GM23338 (cell line): ENCODE measurements around the gene KRTAP10-1. TPM values are rescaled to one million over a fixed set of nuclear protein-coding genes. Genes with fewer than 3 reads are reported as not detected.

Experiments used
- ATAC-seq: fragments of 200-7000 bp; cut with Tn5 transposase; 3 replicates; pipeline ENCODE4 v1.9.1; 2020
- DNase-seq: peaks from one replicate; pipeline ENCODE4 v3.0.0-alpha.2; 2015; ENCODE audit warnings: low spot score
- H2AFZ ChIP-seq: fragments of 200-600 bp; sonication (generic); 2 replicates; pipeline ENCODE4 v1.8.0; 2016; ENCODE audit warnings: antibody characterized with exemption, mild to moderate bottlenecking, moderate library complexity
- H3F3A ChIP-seq: fragments of 200-600 bp; sonication (generic); replicated peaks from 2 replicates; pipeline ENCODE4 v1.8.0; 2017; ENCODE audit warnings: antibody characterized with exemption, mixed run types, low read depth
- H3K27ac ChIP-seq: fragments of 200-600 bp; sonication (generic); 2 replicates; pipeline ENCODE4 v1.6.1; 2016; ENCODE audit warnings: low read depth
- H3K27me3 ChIP-seq: fragments of 200-600 bp; sonication (generic); 2 replicates; pipeline ENCODE4 v1.8.0; 2016; ENCODE audit warnings: mild to moderate bottlenecking, mixed run types, moderate library complexity; ENCODE audit not compliant: insufficient read depth
- H3K36me3 ChIP-seq: fragments of 200-600 bp; sonication (generic); 2 replicates; pipeline ENCODE4 v1.8.0; 2016; ENCODE audit warnings: mild to moderate bottlenecking; ENCODE audit not compliant: insufficient read depth
- H3K4me1 ChIP-seq: fragments of 200-600 bp; sonication (generic); 2 replicates; pipeline ENCODE4 v1.8.0; 2016; ENCODE audit warnings: mild to moderate bottlenecking, moderate library complexity; ENCODE audit not compliant: insufficient read depth
- H3K4me2 ChIP-seq: fragments of 200-600 bp; sonication (generic); 2 replicates; pipeline ENCODE4 v1.7.1; 2017; ENCODE audit warnings: mixed run types
- H3K4me3 ChIP-seq: fragments of 200-600 bp; sonication (generic); 2 replicates; pipeline ENCODE4 v1.6.1; 2016; ENCODE audit warnings: mixed run types
- H3K79me2 ChIP-seq: fragments of 200-600 bp; sonication (generic); replicated peaks from 2 replicates; pipeline ENCODE4 v1.8.0; 2017; ENCODE audit warnings: mild to moderate bottlenecking; ENCODE audit not compliant: insufficient read depth
- H3K9me2 ChIP-seq: fragments of 200-600 bp; sonication (generic); 2 replicates; pipeline ENCODE4 v1.8.0; 2017; ENCODE audit not compliant: insufficient read depth
- H4K20me1 ChIP-seq: fragments of 200-600 bp; sonication (generic); replicated peaks from 2 replicates; pipeline ENCODE4 v1.8.0; 2017; ENCODE audit warnings: mild to moderate bottlenecking; ENCODE audit not compliant: insufficient read depth
- H3K27ac Mint-ChIP-seq: 2 replicates; pipeline ENCODE4 v1.8.0; 2020; ENCODE audit warnings: inconsistent platforms, mild to moderate bottlenecking, moderate library complexity, mixed read lengths
- H3K27me3 Mint-ChIP-seq: 3 replicates; pipeline ENCODE4 v1.8.0; 2022; ENCODE audit warnings: low read depth, mild to moderate bottlenecking, moderate library complexity, mixed read lengths, inconsistent platforms; ENCODE audit not compliant: insufficient read depth, poor library complexity
- H3K36me3 Mint-ChIP-seq: 3 replicates; pipeline ENCODE4 v1.8.0; 2021; ENCODE audit warnings: low read depth, mild to moderate bottlenecking, inconsistent platforms, moderate library complexity, mixed read lengths
- H3K4me1 Mint-ChIP-seq: 3 replicates; pipeline ENCODE4 v1.8.0; 2020; ENCODE audit warnings: mild to moderate bottlenecking, inconsistent platforms, mixed read lengths
- H3K4me3 Mint-ChIP-seq: 3 replicates; pipeline ENCODE4 v1.8.0; 2021; ENCODE audit warnings: moderate library complexity, mild to moderate bottlenecking, inconsistent platforms, mixed read lengths
- H3K9me3 Mint-ChIP-seq: 3 replicates; pipeline ENCODE4 v1.8.0; 2020; ENCODE audit warnings: moderate library complexity, mild to moderate bottlenecking, inconsistent platforms, mixed read lengths
- CREB1 ChIP-seq: fragments of 250-450 bp; sonication (Bioruptor Pico); IDR thresholded peaks from 2 replicates; pipeline ENCODE4 v1.5.0; 2020; ENCODE audit warnings: low read depth, mild to moderate bottlenecking, moderate library complexity
- CTCF ChIP-seq, 2 experiments: fragments of 200-600 bp in 1 of 2; sonication (generic) in 1 of 2; conservative IDR thresholded peaks; 2 replicates each; pipeline versions ENCODE4 v1.5.1 to v1.6.1; 2016 to 2017; ENCODE audit warnings: antibody characterized with exemption in 2 of 2, low read depth in 2 of 2, mild to moderate bottlenecking in 2 of 2, moderate library complexity in 1 of 2
- EZH2 ChIP-seq: fragments of 200-600 bp; sonication (generic); IDR thresholded peaks from one replicate; pipeline ENCODE4 v1.8.0; 2017; ENCODE audit warnings: antibody characterized with exemption, mild to moderate bottlenecking, low read depth; ENCODE audit not compliant: unreplicated experiment
- EZH2phosphoT487 ChIP-seq: fragments of 200-600 bp; sonication (generic); IDR thresholded peaks from one replicate; pipeline ENCODE4 v1.8.1; 2018; ENCODE audit warnings: antibody characterized with exemption; ENCODE audit not compliant: unreplicated experiment
- JUNB ChIP-seq: IDR thresholded peaks from one replicate; pipeline ENCODE4 v1.6.1; 2016; ENCODE audit warnings: antibody characterized with exemption; ENCODE audit not compliant: unreplicated experiment
- NANOG ChIP-seq: IDR thresholded peaks from 2 replicates; pipeline ENCODE4 v1.6.1; 2016; ENCODE audit warnings: antibody characterized with exemption, borderline replicate concordance
- POLR2AphosphoS5 ChIP-seq: IDR thresholded peaks from 2 replicates; pipeline ENCODE4 v1.6.1; 2016; ENCODE audit warnings: antibody characterized with exemption, low read depth
- STAT1 ChIP-seq: IDR thresholded peaks from one replicate; pipeline ENCODE4 v1.6.1; 2016; ENCODE audit warnings: antibody characterized with exemption; ENCODE audit not compliant: unreplicated experiment
- ZNF114 ChIP-seq: fragments of 250-450 bp; sonication (Bioruptor Pico); IDR thresholded peaks from 2 replicates; pipeline ENCODE4 v1.5.0; 2020; ENCODE audit warnings: mild to moderate bottlenecking, moderate library complexity
- ZNF331 ChIP-seq: fragments of 250-450 bp; sonication (Bioruptor Pico); IDR thresholded peaks from 2 replicates; pipeline ENCODE4 v1.5.0; 2020; ENCODE audit warnings: low read depth, mild to moderate bottlenecking, moderate library complexity
- ZNF462 ChIP-seq: fragments of 250-450 bp; sonication (Bioruptor Pico); IDR thresholded peaks from 2 replicates; pipeline ENCODE4 v1.5.0; 2020; ENCODE audit warnings: mild to moderate bottlenecking, moderate library complexity
- polyA plus RNA-seq: library from polyadenylated mRNA; unstranded; fragments of >200 nt; fragmentation: Nextera tagmentation; extraction: Ambion mirVana; gene quantifications from 2 replicates; pipeline ENCODE4 v1.2.1, GENCODE V29; 2016
- total RNA-seq: library from RNA; depleted of rRNA; stranded (reverse); fragments of >200 nt; shearing (Covaris generic); gene quantifications from 2 replicates; pipeline ENCODE4 v1.2.3, GENCODE V29; 2014
- TF ChIP-seq, protein P1 (sequence below): IDR thresholded peaks from one replicate; pipeline ENCODE4 v1.6.1; 2018; ENCODE audit warnings: antibody characterized with exemption; ENCODE audit not compliant: unreplicated experiment
- TF ChIP-seq, protein P2 (sequence below): IDR thresholded peaks from 2 replicates; pipeline ENCODE4 v1.6.1; 2016; ENCODE audit warnings: antibody characterized with exemption

KRTAP10-1 gene
- total and polyA plus RNA-seq, 2 experiments from 2014 or later, result not detected

GRCh38 chr21:44566403-44566802 is 26.4 kb upstream of the KRTAP10-1 start:
- TF ChIP-seq POLR2AphosphoS5 (no peak), ZNF331 (no peak), JUNB (no peak), ZNF462 (no peak), EZH2 (no peak), CTCF (conservative IDR thresholded peaks at IDR 0.05; ENCODE audit: low read depth in 2 of 2) (no peak), EZH2phosphoT487 (no peak), ZNF114 (CRISPR knock-in tag) (no peak), STAT1 (no peak), CREB1 (CRISPR knock-in tag) (no peak), NANOG (no peak)
- TF ChIP-seq, protein P1, sequence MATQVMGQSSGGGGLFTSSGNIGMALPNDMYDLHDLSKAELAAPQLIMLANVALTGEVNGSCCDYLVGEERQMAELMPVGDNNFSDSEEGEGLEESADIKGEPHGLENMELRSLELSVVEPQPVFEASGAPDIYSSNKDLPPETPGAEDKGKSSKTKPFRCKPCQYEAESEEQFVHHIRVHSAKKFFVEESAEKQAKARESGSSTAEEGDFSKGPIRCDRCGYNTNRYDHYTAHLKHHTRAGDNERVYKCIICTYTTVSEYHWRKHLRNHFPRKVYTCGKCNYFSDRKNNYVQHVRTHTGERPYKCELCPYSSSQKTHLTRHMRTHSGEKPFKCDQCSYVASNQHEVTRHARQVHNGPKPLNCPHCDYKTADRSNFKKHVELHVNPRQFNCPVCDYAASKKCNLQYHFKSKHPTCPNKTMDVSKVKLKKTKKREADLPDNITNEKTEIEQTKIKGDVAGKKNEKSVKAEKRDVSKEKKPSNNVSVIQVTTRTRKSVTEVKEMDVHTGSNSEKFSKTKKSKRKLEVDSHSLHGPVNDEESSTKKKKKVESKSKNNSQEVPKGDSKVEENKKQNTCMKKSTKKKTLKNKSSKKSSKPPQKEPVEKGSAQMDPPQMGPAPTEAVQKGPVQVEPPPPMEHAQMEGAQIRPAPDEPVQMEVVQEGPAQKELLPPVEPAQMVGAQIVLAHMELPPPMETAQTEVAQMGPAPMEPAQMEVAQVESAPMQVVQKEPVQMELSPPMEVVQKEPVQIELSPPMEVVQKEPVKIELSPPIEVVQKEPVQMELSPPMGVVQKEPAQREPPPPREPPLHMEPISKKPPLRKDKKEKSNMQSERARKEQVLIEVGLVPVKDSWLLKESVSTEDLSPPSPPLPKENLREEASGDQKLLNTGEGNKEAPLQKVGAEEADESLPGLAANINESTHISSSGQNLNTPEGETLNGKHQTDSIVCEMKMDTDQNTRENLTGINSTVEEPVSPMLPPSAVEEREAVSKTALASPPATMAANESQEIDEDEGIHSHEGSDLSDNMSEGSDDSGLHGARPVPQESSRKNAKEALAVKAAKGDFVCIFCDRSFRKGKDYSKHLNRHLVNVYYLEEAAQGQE, result no peak
- TF ChIP-seq, protein P2, sequence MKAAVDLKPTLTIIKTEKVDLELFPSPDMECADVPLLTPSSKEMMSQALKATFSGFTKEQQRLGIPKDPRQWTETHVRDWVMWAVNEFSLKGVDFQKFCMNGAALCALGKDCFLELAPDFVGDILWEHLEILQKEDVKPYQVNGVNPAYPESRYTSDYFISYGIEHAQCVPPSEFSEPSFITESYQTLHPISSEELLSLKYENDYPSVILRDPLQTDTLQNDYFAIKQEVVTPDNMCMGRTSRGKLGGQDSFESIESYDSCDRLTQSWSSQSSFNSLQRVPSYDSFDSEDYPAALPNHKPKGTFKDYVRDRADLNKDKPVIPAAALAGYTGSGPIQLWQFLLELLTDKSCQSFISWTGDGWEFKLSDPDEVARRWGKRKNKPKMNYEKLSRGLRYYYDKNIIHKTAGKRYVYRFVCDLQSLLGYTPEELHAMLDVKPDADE, result no peak
- no peak overlapping the region for H3K4me3 Mint-ChIP-seq
- no peak overlapping the region for H3K4me2 ChIP-seq
- H3K4me1 ChIP-seq, result no peaks in the 10 kb centered on the region
- H3K36me3 Mint-ChIP-seq, result peaks cover 1% of the 10 kb centered on the region; the same call in 2 of the 3 replicates
- H3K27ac Mint-ChIP-seq, result no peak overlapping the region
- H3F3A ChIP-seq, result no peaks in the 10 kb centered on the region
- H4K20me1 ChIP-seq, result no peaks in the 10 kb centered on the region
- DNase-seq, result no peak
- H3K4me3 ChIP-seq, result no peak overlapping the region
- peaks cover 15% of the 10 kb centered on the region for H3K9me3 Mint-ChIP-seq
- no peak overlapping the region for H3K27ac ChIP-seq
- H3K4me1 Mint-ChIP-seq, result no peaks in the 10 kb centered on the region
- no peaks in the 10 kb centered on the region for H3K27me3 ChIP-seq
- peaks cover 8% of the 10 kb centered on the region for H3K27me3 Mint-ChIP-seq
- H3K79me2 ChIP-seq, result no peaks in the 10 kb centered on the region
- H2AFZ ChIP-seq, result no peak overlapping the region
- no peak for ATAC-seq
- no peaks in the 10 kb centered on the region for H3K9me2 ChIP-seq
- no peaks in the 10 kb centered on the region for H3K36me3 ChIP-seq
